ENCODE data around the gene POLR3GL.
"Not testable (repeated sequence)": the region's sequence is repeated elsewhere in the genome, so short reads cannot be mapped to it uniquely, and the experiment has no call there.

The POLR3GL gene

DNA sequence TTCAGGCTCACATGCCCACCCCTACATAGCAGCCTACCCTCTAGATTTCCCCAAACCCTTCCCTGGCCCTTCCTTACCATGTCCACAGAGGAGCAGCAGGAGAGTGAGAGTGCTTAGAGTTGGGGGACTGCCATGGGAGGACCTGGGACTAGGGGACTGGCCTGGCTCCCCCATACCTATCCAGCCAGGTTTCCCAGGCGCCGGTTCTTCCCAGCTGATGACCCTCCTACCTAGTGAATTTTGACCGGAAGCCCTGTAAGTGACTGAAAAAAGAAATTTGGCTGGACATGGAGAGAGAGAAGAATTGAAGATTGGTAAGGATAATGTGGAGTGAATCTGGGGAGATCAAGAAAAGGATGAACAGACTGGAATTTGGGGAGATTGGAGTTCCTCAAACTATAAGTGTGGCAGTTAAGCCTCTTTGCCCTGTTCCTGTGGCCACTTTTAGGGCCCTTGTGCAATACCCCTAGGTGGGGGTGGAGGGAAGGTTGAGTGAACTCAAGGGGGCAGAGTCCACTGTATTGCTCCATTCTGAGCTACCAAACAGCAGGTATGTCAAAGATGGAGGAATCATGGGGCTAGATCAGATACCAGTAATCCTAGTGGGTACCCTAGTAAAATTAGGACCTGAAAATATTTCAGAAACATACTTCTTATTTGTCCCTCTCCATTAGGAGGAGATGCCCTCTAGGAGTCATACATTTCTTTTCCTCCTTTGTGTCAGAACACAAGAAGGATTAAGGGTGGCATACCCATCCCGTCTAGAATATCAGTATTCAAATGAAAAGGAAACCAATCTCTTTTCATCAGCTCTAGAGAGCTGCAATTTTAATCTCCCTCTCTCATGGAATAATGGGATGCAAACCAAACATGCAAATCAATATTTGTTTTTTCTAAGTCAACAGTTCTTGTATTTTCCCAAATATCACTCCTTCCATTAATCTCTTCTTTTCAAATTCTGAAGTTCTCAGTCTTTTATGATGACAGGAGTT, 55.9 kb downstream of the POLR3GL start:
- no peak for DNase-seq (ENCODE audit: low read depth)

GRCh38 chr1:146021050-146021445, 56.6 kb downstream of the POLR3GL start:
- DNase-seq (ENCODE audit: low read depth): no peak

- DNase-seq (ENCODE audit: low read depth): no peak
Measured at GRCh38 chr1:146021622-146022402, 57.3 kb downstream of the POLR3GL start, which contains the start of gene HJV. TSS of gene HJV (minus strand) at chr1:146021735. CDS start at chr1:146020231, 1,504 bp downstream.

DNA sequence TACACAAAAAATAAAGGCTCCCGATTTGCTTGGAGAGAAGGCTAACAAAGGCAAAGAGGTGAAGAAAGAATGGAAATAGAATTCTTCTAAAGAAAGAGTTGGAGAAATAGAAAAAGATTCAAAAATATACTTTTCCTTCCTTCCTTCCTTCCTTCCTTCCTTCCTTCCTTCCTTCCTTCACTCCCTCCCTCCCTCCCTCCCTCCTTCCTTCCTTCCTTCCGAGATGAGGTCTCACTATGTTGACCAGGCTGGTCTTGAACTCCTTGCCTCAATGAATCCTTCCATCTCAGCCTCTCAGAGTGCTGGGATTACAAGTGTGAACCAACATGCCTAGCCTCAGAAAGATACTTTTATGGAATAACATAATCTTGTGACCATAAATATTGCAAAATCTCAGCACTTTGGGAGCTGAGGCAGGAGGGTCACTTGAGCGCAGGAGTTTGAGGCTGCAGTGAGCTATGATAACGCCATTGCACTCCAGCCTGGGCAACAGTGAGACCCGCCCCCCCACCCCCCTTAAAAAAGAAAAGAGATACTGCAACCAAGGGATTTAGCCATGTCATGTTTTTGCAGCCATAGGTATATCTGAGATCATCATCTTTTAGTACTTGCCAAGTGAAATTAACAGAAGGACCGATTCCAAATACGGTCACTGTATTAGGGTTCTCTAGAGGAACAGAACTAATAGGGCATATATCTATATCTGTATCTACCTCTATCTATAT, 58.1 kb downstream of the POLR3GL start:
- no peak for DNase-seq (ENCODE audit: low read depth)

GRCh38 chr1:146025787-146026495, 61.5 kb downstream of the POLR3GL start:
- DNase-seq (ENCODE audit: low read depth): not testable (repeated sequence)

GRCh38 chr1:146026650-146027049, 62.2 kb downstream of the POLR3GL start:
- DNase-seq (ENCODE audit: low read depth): not testable (repeated sequence)
